Activated CD4-positive, alpha-beta T cell treated with anti-CD3 and anti-CD28 coated beads, Interleukin-10, Interleukin-2, amounts not matched to agents 100 ng/mL and 50 ng/mL, durations not matched to agents 16 hours and 8 hours (primary cell): Measurements from ENCODE around the gene FNDC7.
"Not testable (repeated sequence)": the region's sequence is repeated elsewhere in the genome, so short reads cannot be mapped to it uniquely, and the experiment has no call there.

Source experiments
- DNase-seq: peaks from one replicate; pipeline ENCODE4 v3.0.0-alpha.2; 2020

FNDC7 gene

DNA sequence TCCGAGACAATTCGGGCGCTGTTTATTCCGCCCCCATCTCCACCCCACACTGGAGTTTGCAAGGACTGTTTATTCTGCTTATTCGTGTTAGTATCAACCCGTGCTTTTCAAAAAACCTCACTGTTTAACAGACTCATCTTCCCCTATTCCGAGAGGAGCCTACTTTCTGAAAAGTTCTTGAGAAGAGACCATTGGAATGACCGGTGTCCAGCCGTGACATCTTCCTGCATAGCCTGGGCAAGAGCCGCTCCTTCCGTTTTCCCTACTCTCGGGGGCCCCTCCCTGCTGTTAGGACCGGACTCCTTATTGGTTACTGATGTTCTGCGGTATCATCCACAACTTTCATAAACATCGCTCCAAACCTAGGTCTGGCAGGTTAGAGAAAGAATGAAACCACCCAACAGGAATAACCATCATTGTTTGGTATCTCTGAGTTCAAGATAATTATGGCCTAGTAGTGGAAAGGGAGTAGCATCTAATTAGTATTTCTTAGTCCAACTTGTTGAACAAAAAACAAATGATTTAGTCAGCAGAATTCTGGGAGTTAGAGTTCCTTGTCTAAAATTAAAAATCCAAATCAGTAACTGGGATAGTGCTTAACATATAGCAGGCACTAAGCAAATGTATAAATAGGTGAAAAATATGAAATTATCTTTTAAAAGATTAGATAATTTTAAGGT, 34.6 kb downstream of the FNDC7 start:
- DNase-seq = peak; percentile 71

DNA sequence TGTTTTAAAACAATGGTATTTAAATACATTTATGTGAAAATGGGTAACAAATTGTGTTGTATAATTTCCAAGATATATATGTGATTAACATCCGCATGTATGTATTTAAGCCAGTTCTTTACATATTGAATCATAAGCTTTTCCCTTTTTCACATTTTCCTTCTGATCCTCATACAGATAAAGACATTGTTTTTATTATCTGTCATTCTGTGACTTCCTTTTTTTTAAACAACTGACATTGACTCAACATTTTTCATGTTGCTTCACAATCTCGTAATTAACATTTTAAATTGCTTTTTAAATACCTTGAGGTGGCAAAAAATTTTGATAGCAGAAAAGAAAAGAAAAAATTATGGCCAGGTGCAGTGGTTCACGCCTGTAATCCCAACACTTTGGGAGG, 35.2 kb downstream of the FNDC7 start:
- no peak for DNase-seq

DNA sequence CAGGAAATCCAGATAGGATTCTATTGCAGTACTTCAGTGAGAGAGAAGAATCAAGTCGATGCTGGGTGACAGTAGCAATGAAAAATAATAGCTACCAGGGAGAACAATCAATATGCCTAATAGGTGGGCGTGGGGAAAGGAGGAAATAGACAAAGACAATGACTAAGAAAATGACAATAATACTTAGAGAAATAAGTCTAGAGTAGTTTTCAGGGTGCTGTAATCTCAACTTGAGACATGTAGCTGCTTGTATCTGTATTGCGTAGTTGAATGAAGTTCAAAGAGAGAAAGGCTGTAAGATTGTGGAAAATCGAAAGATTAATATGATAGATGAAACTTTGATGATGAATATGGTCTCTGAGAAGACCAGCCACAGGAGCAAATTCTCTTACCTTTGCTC, 36.4 kb downstream of the FNDC7 start:
- DNase-seq = no peak

- DNase-seq = no peak
Observed at GRCh38 chr1:108750476-108751181, 37.9 kb downstream of the FNDC7 start.

DNA sequence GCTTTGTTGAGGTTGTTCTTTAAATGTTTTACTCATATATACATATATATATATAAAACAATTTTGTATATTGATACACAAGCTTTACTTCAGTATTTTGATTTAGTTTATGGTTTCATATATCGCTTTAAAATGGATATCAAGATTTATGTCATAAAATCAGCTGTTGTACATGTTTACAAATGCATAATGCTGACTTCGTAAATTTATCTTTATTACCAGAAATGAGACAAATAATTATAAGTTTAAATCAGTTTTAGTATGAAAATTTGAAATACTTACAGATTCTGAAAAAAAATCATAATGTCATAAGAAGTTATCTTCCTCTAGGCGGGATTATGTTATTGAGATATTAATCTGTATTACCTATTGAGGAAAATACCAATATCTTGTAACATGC, 40.7 kb downstream of the FNDC7 start:
- DNase-seq = no peak

- no peak for DNase-seq
Observed at GRCh38 chr1:108758796-108759195, 46.1 kb downstream of the FNDC7 start.

GRCh38 chr1:108767115-108767514, 54.4 kb downstream of the FNDC7 start:
- DNase-seq = no peak

DNA sequence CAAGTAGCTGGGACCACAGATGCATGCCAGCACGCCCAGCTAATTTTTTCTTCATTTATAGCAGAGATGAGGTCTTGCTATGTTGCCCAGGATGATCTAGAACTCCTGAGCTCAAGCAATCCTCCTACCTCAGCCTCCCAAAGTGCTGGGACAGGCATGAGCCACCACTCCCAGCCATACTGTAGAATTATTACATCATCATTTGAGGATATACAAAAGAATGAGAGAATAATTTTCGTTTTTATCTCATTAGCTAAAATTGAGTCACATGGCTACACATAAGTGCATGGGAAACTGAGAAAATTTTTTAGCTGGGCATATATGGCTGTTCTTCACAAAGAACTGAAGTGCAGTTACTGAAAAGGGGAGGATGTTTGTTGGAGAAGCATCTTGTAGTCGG, 55.0 kb downstream of the FNDC7 start:
- no peak for DNase-seq

DNA sequence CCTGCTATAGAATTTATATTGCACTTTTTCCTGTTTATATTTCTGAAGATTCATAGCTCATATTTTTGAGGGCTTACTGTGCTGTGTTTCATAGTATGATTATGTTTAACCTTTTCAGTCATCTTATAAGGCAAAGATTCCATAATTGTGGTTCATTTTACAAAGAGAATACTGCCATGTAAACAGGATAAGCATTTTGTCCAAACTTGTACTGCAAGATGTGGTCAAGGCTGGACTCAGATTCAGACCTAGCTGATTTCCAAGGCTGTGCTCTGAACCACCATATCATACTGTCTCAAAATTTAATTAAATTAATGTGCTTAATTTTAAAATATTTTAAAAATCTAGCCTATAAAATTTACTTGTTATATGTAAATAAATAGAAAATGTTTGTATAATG, 65.1 kb downstream of the FNDC7 start:
- no peak for DNase-seq

- DNase-seq = no peak
Observed at GRCh38 chr1:108779455-108779854, 66.7 kb downstream of the FNDC7 start.

- DNase-seq = no peak
Observed at GRCh38 chr1:108780937-108781574, 68.3 kb downstream of the FNDC7 start.

DNA sequence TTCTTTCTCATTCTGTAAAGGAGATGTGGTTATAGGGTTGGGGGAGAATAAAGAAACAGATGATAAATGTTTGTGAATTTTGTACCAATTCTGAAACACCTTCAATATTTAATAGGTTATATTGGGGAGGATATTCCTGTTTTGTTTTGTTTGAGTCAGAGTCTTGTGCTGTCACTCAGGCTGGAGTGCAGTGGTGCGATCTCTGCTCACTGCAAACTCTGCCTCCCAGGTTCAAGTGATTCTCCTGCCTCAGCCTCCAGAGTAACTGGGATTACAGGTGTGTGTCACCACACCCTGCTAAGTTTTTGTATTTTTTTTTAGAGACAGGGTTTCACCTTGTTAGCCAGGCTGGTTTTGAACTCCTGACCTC, 68.9 kb downstream of the FNDC7 start:
- DNase-seq = not testable (repeated sequence)

GRCh38 chr1:108785264-108785663, 72.6 kb downstream of the FNDC7 start:
- DNase-seq = no peak

DNA sequence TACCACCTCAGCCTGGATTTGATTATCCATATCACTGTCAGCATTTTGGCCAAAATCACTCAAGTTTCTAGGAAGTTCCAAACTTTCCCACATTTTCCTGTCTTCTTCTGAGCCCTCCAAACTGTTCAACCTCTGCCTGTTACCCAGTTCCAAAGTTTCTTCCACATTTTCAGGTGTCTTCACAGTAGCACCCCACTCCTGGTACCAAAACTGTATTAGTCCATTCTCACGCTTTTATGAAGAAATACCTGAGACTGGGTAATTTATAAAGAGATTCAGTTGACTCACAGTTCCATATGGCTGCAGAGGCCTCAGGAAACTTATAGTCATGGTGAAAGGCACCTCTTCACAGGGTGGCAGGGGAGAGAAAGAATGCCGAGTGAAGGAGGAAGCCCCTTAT, 73.2 kb downstream of the FNDC7 start:
- no peak for DNase-seq

GRCh38 chr1:108791790-108792189, 79.1 kb downstream of the FNDC7 start:
- no peak for DNase-seq
